Measurements from ENCODE around the gene NR1H2. TPM values are rescaled to one million over a fixed set of nuclear protein-coding genes. Genes with fewer than 3 reads are reported as not detected.

Gene NR1H2
- total RNA-seq, 1 donor from 2014 or later = 100 TPM

GRCh38 chr19:50430888-50431342 is 54.7 kb downstream of the NR1H2 start:
- Histone ChIP-seq H3K36me3 (no peaks in the 10 kb centered on the region), H3K9me3 (no peaks in the 10 kb centered on the region), H3K27me3 (ENCODE audit: low read depth) (peaks cover 23% of the 10 kb centered on the region), H3K4me1 (peaks cover 22% of the 10 kb centered on the region), H3K4me3 (peak overlapping the region; percentile 68), H3K27ac (peak overlapping the region; percentile 82)
- ATAC-seq = no peak
- TF ChIP-seq CTCF (IDR thresholded peaks at IDR 0.05) = no peak
- intact Hi-C loops (cut with DNase I) = no loop called here
- no peak for DNase-seq

GRCh38 chr19:50431343-50432220 is 55.3 kb downstream of the NR1H2 start:
- Histone ChIP-seq H3K4me1 (peaks cover 22% of the 10 kb centered on the region), H3K9me3 (no peaks in the 10 kb centered on the region), H3K36me3 (no peaks in the 10 kb centered on the region), H3K27me3 (ENCODE audit: low read depth) (peaks cover 23% of the 10 kb centered on the region), H3K27ac (peak overlapping the region; percentile 82), H3K4me3 (peak overlapping the region; percentile 68)
- intact Hi-C loops (cut with DNase I) = no loop called here
- ATAC-seq (peak; percentile 94 to 96), DNase-seq (peak; percentile 90)
- no peak for TF ChIP-seq CTCF (IDR thresholded peaks at IDR 0.05)

- Histone ChIP-seq H3K27ac (peak within 1 kb of the TSS; percentile 82), H3K27me3 (ENCODE audit: low read depth) (peaks cover 23% of the 10 kb centered on the region), H3K4me3 (peak within 1 kb of the TSS; percentile 68), H3K9me3 (no peaks in the 10 kb centered on the region), H3K4me1 (peaks cover 22% of the 10 kb centered on the region), H3K36me3 (no peaks in the 10 kb centered on the region)
- TF ChIP-seq CTCF (IDR thresholded peaks at IDR 0.05) = no peak
- ATAC-seq (peak; percentile 4 to 36), DNase-seq (no peak)
- intact Hi-C loops (cut with DNase I) = no loop called here
These were observed 56.2 kb downstream of the NR1H2 start, which contains the start of gene MYBPC2 for GRCh38 chr19:50432221-50433028. Gene MYBPC2 (plus strand): TSS chr19:50432892. CDS start chr19:50432954, 62 bp downstream.

Other genes starting within 250 kb of the NR1H2 start
- gene IZUMO2, start 213.2 kb upstream of the NR1H2 start, total RNA-seq = not detected
- 113 TPM for gene MYH14, start 172.8 kb upstream of the NR1H2 start, total RNA-seq
- gene KCNC3, start 47.1 kb upstream of the NR1H2 start, total RNA-seq = 11.1 TPM
- gene NAPSA, start 10.8 kb upstream of the NR1H2 start, total RNA-seq = 1,633 TPM
- gene POLD1, start 7.9 kb downstream of the NR1H2 start, total RNA-seq = 35.1 TPM
- gene SPIB, start 42.5 kb downstream of the NR1H2 start, total RNA-seq = 0.12 TPM
- gene MYBPC2, start 56.4 kb downstream of the NR1H2 start, total RNA-seq = not detected
- gene EMC10, start 100.0 kb downstream of the NR1H2 start, total RNA-seq = 95.6 TPM
- gene GARIN5A, start 100.4 kb downstream of the NR1H2 start, total RNA-seq = 2.2 TPM
- 40.4 TPM for gene JOSD2, start 134.7 kb downstream of the NR1H2 start, total RNA-seq
- not detected for gene ASPDH, start 137.5 kb downstream of the NR1H2 start, total RNA-seq
- 3.9 TPM for gene LRRC4B, start 192.0 kb downstream of the NR1H2 start, total RNA-seq